Chondrocyte (in vitro differentiated cells): ENCODE results near the gene SNTG2. TPM values are rescaled to one million over a fixed set of nuclear protein-coding genes. Genes with fewer than 3 reads are reported as not detected.

ENCODE experiments used
- DNase-seq: peaks from one replicate; pipeline ENCODE4 v3.0.0; 2021; ENCODE audit warnings: mixed read lengths, low spot score
- H3K27ac Mint-ChIP-seq: one replicate; pipeline ENCODE4 v1.8.0; 2021; ENCODE audit warnings: mild to moderate bottlenecking, moderate library complexity, mixed read lengths; ENCODE audit not compliant: unreplicated experiment
- H3K27me3 Mint-ChIP-seq: 2 replicates; pipeline ENCODE4 v1.8.0; 2021; ENCODE audit warnings: low read depth, mixed read lengths
- H3K36me3 Mint-ChIP-seq: 2 replicates; pipeline ENCODE4 v1.8.0; 2021; ENCODE audit warnings: low read depth, mixed read lengths
- H3K4me1 Mint-ChIP-seq: 2 replicates; pipeline ENCODE4 v1.8.0; 2021; ENCODE audit warnings: low read depth, mild to moderate bottlenecking, mixed read lengths
- H3K4me3 Mint-ChIP-seq: one replicate; pipeline ENCODE4 v1.8.0; 2021; ENCODE audit warnings: mild to moderate bottlenecking, moderate library complexity, mixed read lengths; ENCODE audit not compliant: unreplicated experiment
- H3K9me3 Mint-ChIP-seq: 2 replicates; pipeline ENCODE4 v1.8.0; 2021; ENCODE audit warnings: low read depth, mixed read lengths
- total RNA-seq: library from RNA; stranded (reverse); gene quantifications from 3 replicates; pipeline ENCODE4 v1.2.1, GENCODE V29; 2021
- TF ChIP-seq, protein P1 (sequence below): fragments of 200-600 bp; sonication (generic); IDR thresholded peaks from 2 replicates; pipeline ENCODE4 v1.5.0; 2021; ENCODE audit warnings: antibody characterized with exemption, mild to moderate bottlenecking, moderate library complexity

Gene SNTG2
- total RNA-seq, 1 donor from 2014 or later, result not detected

- no peaks in the 10 kb centered on the region for H3K36me3 Mint-ChIP-seq
- no peak overlapping the region for H3K27ac Mint-ChIP-seq
- H3K9me3 Mint-ChIP-seq, result no peaks in the 10 kb centered on the region
- H3K4me1 Mint-ChIP-seq, result no peaks in the 10 kb centered on the region
- DNase-seq, result no peak
- H3K27me3 Mint-ChIP-seq, result peaks cover 12% of the 10 kb centered on the region
- TF ChIP-seq, protein P1, sequence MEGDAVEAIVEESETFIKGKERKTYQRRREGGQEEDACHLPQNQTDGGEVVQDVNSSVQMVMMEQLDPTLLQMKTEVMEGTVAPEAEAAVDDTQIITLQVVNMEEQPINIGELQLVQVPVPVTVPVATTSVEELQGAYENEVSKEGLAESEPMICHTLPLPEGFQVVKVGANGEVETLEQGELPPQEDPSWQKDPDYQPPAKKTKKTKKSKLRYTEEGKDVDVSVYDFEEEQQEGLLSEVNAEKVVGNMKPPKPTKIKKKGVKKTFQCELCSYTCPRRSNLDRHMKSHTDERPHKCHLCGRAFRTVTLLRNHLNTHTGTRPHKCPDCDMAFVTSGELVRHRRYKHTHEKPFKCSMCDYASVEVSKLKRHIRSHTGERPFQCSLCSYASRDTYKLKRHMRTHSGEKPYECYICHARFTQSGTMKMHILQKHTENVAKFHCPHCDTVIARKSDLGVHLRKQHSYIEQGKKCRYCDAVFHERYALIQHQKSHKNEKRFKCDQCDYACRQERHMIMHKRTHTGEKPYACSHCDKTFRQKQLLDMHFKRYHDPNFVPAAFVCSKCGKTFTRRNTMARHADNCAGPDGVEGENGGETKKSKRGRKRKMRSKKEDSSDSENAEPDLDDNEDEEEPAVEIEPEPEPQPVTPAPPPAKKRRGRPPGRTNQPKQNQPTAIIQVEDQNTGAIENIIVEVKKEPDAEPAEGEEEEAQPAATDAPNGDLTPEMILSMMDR, result no peak
- H3K4me3 Mint-ChIP-seq, result no peak overlapping the region
These were observed 309.1 kb downstream of the SNTG2 start for GRCh38 chr2:1259746-1260145.

GRCh38 chr2:1262609-1263008 is 312.0 kb downstream of the SNTG2 start:
- Mint-ChIP-seq H3K4me1 (no peaks in the 10 kb centered on the region), H3K9me3 (no peaks in the 10 kb centered on the region), H3K27me3 (peaks cover 12% of the 10 kb centered on the region), H3K36me3 (peaks cover 2% of the 10 kb centered on the region), H3K27ac (no peak overlapping the region), H3K4me3 (no peak overlapping the region)
- TF ChIP-seq, protein P1, result no peak
- DNase-seq, result no peak

- H3K9me3 Mint-ChIP-seq, result no peaks in the 10 kb centered on the region
- H3K4me1 Mint-ChIP-seq, result no peaks in the 10 kb centered on the region
- H3K4me3 Mint-ChIP-seq, result no peak overlapping the region
- TF ChIP-seq, protein P1, result no peak
- peaks cover 11% of the 10 kb centered on the region for H3K27me3 Mint-ChIP-seq
- H3K36me3 Mint-ChIP-seq, result peaks cover 2% of the 10 kb centered on the region
- no peak for DNase-seq
- no peak overlapping the region for H3K27ac Mint-ChIP-seq
These were observed 314.8 kb downstream of the SNTG2 start for GRCh38 chr2:1265454-1265853.

- no peaks in the 10 kb centered on the region for H3K9me3 Mint-ChIP-seq
- H3K4me1 Mint-ChIP-seq, result no peaks in the 10 kb centered on the region
- H3K27me3 Mint-ChIP-seq, result peaks cover 14% of the 10 kb centered on the region
- TF ChIP-seq, protein P1, result no peak
- H3K4me3 Mint-ChIP-seq, result no peak overlapping the region
- H3K27ac Mint-ChIP-seq, result no peak overlapping the region
- DNase-seq, result no peak
- peaks cover 2% of the 10 kb centered on the region for H3K36me3 Mint-ChIP-seq
These were observed 315.7 kb downstream of the SNTG2 start for GRCh38 chr2:1266351-1266750.

DNA sequence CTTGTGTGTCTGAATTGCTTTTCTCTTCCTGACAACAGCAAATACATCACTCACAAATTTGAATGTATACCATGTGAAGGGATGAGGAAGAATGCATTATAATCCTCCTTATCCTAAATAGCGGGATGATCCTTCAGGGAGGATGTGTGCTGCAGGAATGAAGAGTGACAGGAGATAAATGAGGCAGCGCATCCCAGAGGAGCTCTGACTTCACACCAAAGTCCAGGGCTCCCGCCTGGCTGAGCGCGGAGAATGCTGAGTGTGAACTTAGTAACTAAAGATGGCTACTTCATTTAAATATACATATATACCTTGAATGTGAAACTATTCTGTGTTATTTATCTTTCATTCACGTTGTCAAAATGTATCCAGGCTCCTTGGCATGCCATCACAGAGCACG is 317.4 kb downstream of the SNTG2 start:
- Mint-ChIP-seq H3K4me1 (no peaks in the 10 kb centered on the region), H3K27ac (no peak overlapping the region), H3K9me3 (no peaks in the 10 kb centered on the region), H3K36me3 (peaks cover 2% of the 10 kb centered on the region), H3K4me3 (no peak overlapping the region), H3K27me3 (peaks cover 14% of the 10 kb centered on the region)
- TF ChIP-seq, protein P1, result no peak
- no peak for DNase-seq
